IMR-90 (cell line): ENCODE results near the gene PLBD2. TPM values are rescaled to one million over a fixed set of nuclear protein-coding genes. Genes with fewer than 3 reads are reported as not detected.

ENCODE experiments used
- ATAC-seq: fragments of 200-7000 bp; cut with Tn5 transposase; 2 replicates; pipeline ENCODE4 v1.9.1; 2020; ENCODE audit warnings: low read depth, mild to moderate bottlenecking, moderate library complexity
- BruUV-seq: library from RNA; stranded (reverse); fragments of 400-500 nt; replicated peaks from 2 replicates; lab custom pipeline; 2021; lab: Mats Ljungman, UMichigan
- CTCF ChIA-PET: fragments of 300-600 bp; formaldehyde crosslinking; extraction: SDS; loops from one replicate; lab custom pipeline; 2021; ENCODE audit warnings: antibody characterized with exemption; lab: Yijun Ruan, JAX
- POLR2A ChIA-PET: fragments of 300-600 bp; sonication (Branson Sonifier 250); formaldehyde crosslinking; loops from one replicate; lab custom pipeline; 2022; ENCODE audit warnings: antibody characterized with exemption; ENCODE audit not compliant: unreplicated experiment; lab: Charles Lee
- DNase-seq: peaks from one replicate; pipeline ENCODE4 v3.0.0; 2013
- H2AFZ ChIP-seq: replicated peaks from 2 replicates; pipeline ENCODE3; 2013; ENCODE audit warnings: low read length, mild to moderate bottlenecking; ENCODE audit not compliant: poor library complexity
- H2AK5ac ChIP-seq: 2 replicates; pipeline ENCODE4 v1.6.1; 2013; ENCODE audit warnings: low read depth, low read length, inconsistent platforms
- H2AK9ac ChIP-seq: replicated peaks from 2 replicates; pipeline ENCODE3; 2013; ENCODE audit warnings: mild to moderate bottlenecking, low read depth, low read length, moderate library complexity; ENCODE audit not compliant: poor library complexity
- H2BK120ac ChIP-seq: 2 replicates; pipeline ENCODE4 v1.6.1; 2013; ENCODE audit warnings: low read depth, low read length, inconsistent platforms
- H2BK15ac ChIP-seq: 3 replicates; pipeline ENCODE4 v1.6.1; 2013; ENCODE audit warnings: low read depth, low read length, inconsistent platforms
- H2BK20ac ChIP-seq: 2 replicates; pipeline ENCODE4 v1.6.1; 2013; ENCODE audit warnings: low read depth, mild to moderate bottlenecking, inconsistent platforms, low read length, moderate library complexity
- H2BK5ac ChIP-seq: 2 replicates; pipeline ENCODE4 v1.6.1; 2013; ENCODE audit warnings: mild to moderate bottlenecking, low read depth, low read length, inconsistent platforms; ENCODE audit not compliant: poor library complexity, severe bottlenecking
- H3K14ac ChIP-seq: replicated peaks from 2 replicates; pipeline ENCODE4 v1.6.1; 2013; ENCODE audit warnings: low read depth, low read length, inconsistent platforms
- H3K18ac ChIP-seq: 2 replicates; pipeline ENCODE4 v1.6.1; 2013; ENCODE audit warnings: low read depth, low read length, control low read depth
- H3K23ac ChIP-seq: 2 replicates; pipeline ENCODE4 v1.6.1; 2013; ENCODE audit warnings: low read depth, low read length, inconsistent platforms
- H3K27ac ChIP-seq: 2 replicates; pipeline ENCODE4 v1.5.1; 2013; ENCODE audit warnings: mild to moderate bottlenecking, control low read depth, low read length; ENCODE audit not compliant: insufficient read depth
- H3K27me3 ChIP-seq: 2 replicates; pipeline ENCODE4 v1.6.1; 2013; ENCODE audit warnings: low read length; ENCODE audit not compliant: control insufficient read depth, insufficient read depth
- H3K36me3 ChIP-seq: 2 replicates; pipeline ENCODE4 v1.6.1; 2013; ENCODE audit warnings: low read length, mixed read lengths; ENCODE audit not compliant: control insufficient read depth, insufficient read depth
- H3K4ac ChIP-seq: 2 replicates; pipeline ENCODE4 v1.6.1; 2013; ENCODE audit warnings: low read depth, low read length, inconsistent platforms
- H3K4me1 ChIP-seq: 2 replicates; pipeline ENCODE4 v1.6.1; 2013; ENCODE audit warnings: low read length, mixed read lengths; ENCODE audit not compliant: control insufficient read depth, insufficient read depth
- H3K4me2 ChIP-seq: 2 replicates; pipeline ENCODE4 v1.6.1; 2013; ENCODE audit warnings: low read depth, mild to moderate bottlenecking, control low read depth, low read length, moderate library complexity
- H3K4me3 ChIP-seq: 2 replicates; pipeline ENCODE4 v1.5.1; 2013; ENCODE audit warnings: low read depth, mild to moderate bottlenecking, control low read depth, low read length, moderate library complexity; ENCODE audit not compliant: insufficient read depth
- H3K56ac ChIP-seq: 2 replicates; pipeline ENCODE4 v1.6.1; 2013; ENCODE audit warnings: low read length, inconsistent platforms; ENCODE audit not compliant: insufficient read depth; ENCODE audit errors: extremely low read depth
- H3K79me1 ChIP-seq, 2 experiments: 2 replicates each; pipeline ENCODE4 v1.6.1; 2013; ENCODE audit warnings: low read length in 2 of 2, inconsistent platforms in 1 of 2, low read depth in 1 of 2
- H3K9ac ChIP-seq: 2 replicates; pipeline ENCODE4 v1.6.1; 2013; ENCODE audit warnings: low read depth, low read length, control low read depth
- H3K9me1 ChIP-seq: 2 replicates; pipeline ENCODE4 v1.6.1; 2013; ENCODE audit warnings: low read length, inconsistent platforms; ENCODE audit not compliant: insufficient read depth
- H3K9me3 ChIP-seq: 2 replicates; pipeline ENCODE4 v1.6.1; 2013; ENCODE audit warnings: low read length; ENCODE audit not compliant: control insufficient read depth, insufficient read depth
- H4K20me1 ChIP-seq: 2 replicates; pipeline ENCODE4 v1.6.1; 2013; ENCODE audit warnings: low read length, inconsistent platforms; ENCODE audit not compliant: insufficient read depth
- H4K5ac ChIP-seq: 2 replicates; pipeline ENCODE4 v1.6.1; 2013; ENCODE audit warnings: mild to moderate bottlenecking, low read depth, low read length, control low read depth
- H4K8ac ChIP-seq, 2 experiments: 2 replicates each; pipeline ENCODE4 v1.6.1; 2013; ENCODE audit warnings: low read depth in 2 of 2, low read length in 2 of 2, control low read depth in 1 of 2, inconsistent platforms in 1 of 2
- H4K91ac ChIP-seq: 2 replicates; pipeline ENCODE4 v1.6.1; 2013; ENCODE audit warnings: low read depth, low read length, inconsistent platforms; ENCODE audit not compliant: insufficient read depth
- BHLHE40 ChIP-seq: fragments of 150-350 bp; IDR thresholded peaks from 2 replicates; pipeline ENCODE4 v1.6.1; 2016; ENCODE audit warnings: mild to moderate bottlenecking, low read depth, low read length
- CEBPB ChIP-seq: IDR thresholded peaks from 2 replicates; pipeline ENCODE4 v1.6.1; 2012; ENCODE audit warnings: low read depth, low read length, improper control_type of control experiment
- CHD1 ChIP-seq: IDR thresholded peaks from 2 replicates; pipeline ENCODE4 v1.6.1; 2012; ENCODE audit warnings: low read depth, low read length, improper control_type of control experiment
- FOS ChIP-seq: fragments of 150-350 bp; IDR thresholded peaks from 2 replicates; pipeline ENCODE4 v1.6.1; 2016; ENCODE audit warnings: low read depth, low read length
- MAFK ChIP-seq: IDR thresholded peaks from 2 replicates; pipeline ENCODE4 v1.6.1; 2012; ENCODE audit warnings: low read depth, low read length, improper control_type of control experiment
- MAZ ChIP-seq: IDR thresholded peaks from 2 replicates; pipeline ENCODE4 v1.6.1; 2012; ENCODE audit warnings: low read depth, mild to moderate bottlenecking, low read length, improper control_type of control experiment, moderate library complexity, borderline replicate concordance
- MXI1 ChIP-seq: IDR thresholded peaks from 2 replicates; pipeline ENCODE4 v1.6.1; 2012; ENCODE audit warnings: low read depth, mild to moderate bottlenecking, low read length, moderate library complexity, borderline replicate concordance
- NFE2L2 ChIP-seq: fragments of 150-350 bp; IDR thresholded peaks from 2 replicates; pipeline ENCODE4 v1.6.1; 2016; ENCODE audit warnings: low read depth, mild to moderate bottlenecking, low read length
- POLR2A ChIP-seq: IDR thresholded peaks from 2 replicates; pipeline ENCODE4 v1.6.1; 2012; ENCODE audit warnings: mild to moderate bottlenecking, low read depth, low read length
- RAD21 ChIP-seq: IDR thresholded peaks from 2 replicates; pipeline ENCODE4 v1.6.1; 2012; ENCODE audit warnings: low read length, improper control_type of control experiment
- RCOR1 ChIP-seq: IDR thresholded peaks from 2 replicates; pipeline ENCODE4 v1.6.1; 2012; ENCODE audit warnings: mild to moderate bottlenecking, low read length, improper control_type of control experiment; ENCODE audit not compliant: insufficient replicate concordance
- RFX5 ChIP-seq: IDR thresholded peaks from 2 replicates; pipeline ENCODE4 v1.8.0; 2012; ENCODE audit warnings: low read depth, mild to moderate bottlenecking, low read length, moderate library complexity
- SMC3 ChIP-seq: fragments of 150-350 bp; IDR thresholded peaks from 2 replicates; pipeline ENCODE4 v1.6.1; 2016; ENCODE audit warnings: low read depth, mild to moderate bottlenecking, antibody characterized with exemption, low read length, moderate library complexity
- USF2 ChIP-seq: fragments of 150-350 bp; IDR thresholded peaks from 2 replicates; pipeline ENCODE4 v1.6.1; 2017; ENCODE audit warnings: mild to moderate bottlenecking, antibody characterized with exemption, low read length, low read depth
- dilution Hi-C: fragments of 300-500 bp; cut with HindIII; formaldehyde crosslinking; loops from one replicate; pipeline ENCODE4 v1.14.3; 2018; ENCODE audit warnings: low sequenced_read_pairs; ENCODE audit not compliant: unreplicated experiment
- in situ Hi-C: fragments of 300-500 bp; cut with MboI; formaldehyde crosslinking; loops from 3 replicates; pipeline ENCODE4 v1.14.3; 2019; ENCODE audit warnings: low sequenced_read_pairs, inconsistent platforms, mixed read lengths
- intact Hi-C: fragments of 100-400 bp; cut with micrococcal nuclease; formaldehyde crosslinking; loops from 2 replicates; pipeline ENCODE4 v1.10.0; 2022
- polyA plus RNA-seq, 3 experiments: library from polyadenylated mRNA; depleted of rRNA; stranded (reverse); fragments of >200 nt; gene quantifications; 2 replicates each; pipeline ENCODE4 v1.2.3, GENCODE V29; 2012; ENCODE audit warnings: low replicate concordance in 1 of 3
- total RNA-seq: library from RNA; depleted of rRNA; stranded (reverse); fragments of >200 nt; gene quantifications from 2 replicates; pipeline ENCODE4 v1.2.3, GENCODE V29; 2012
- TF ChIP-seq, protein P1 (sequence below): conservative IDR thresholded peaks from 2 replicates; pipeline ENCODE4 v1.5.1; 2012; ENCODE audit warnings: mild to moderate bottlenecking, low read depth, low read length, improper control_type of control experiment
- TF ChIP-seq, protein P2 (sequence below): fragments of 150-350 bp; IDR thresholded peaks from 2 replicates; pipeline ENCODE4 v1.6.1; 2016; ENCODE audit warnings: low read depth, mild to moderate bottlenecking, low read length, moderate library complexity, borderline replicate concordance

The PLBD2 gene
- total and polyA plus RNA-seq, 2 of the 4 experiments (the other 2 are of a cell fraction) = 7.3 to 44.5 TPM

- H2BK5ac ChIP-seq = no peak overlapping the region
- intact Hi-C loops = no loop called here
- no peak overlapping the region for H3K4me2 ChIP-seq
- no peak overlapping the region for H2BK15ac ChIP-seq
- TF ChIP-seq RCOR1 (no peak), NFE2L2 (no peak), MAZ (no peak), POLR2A (no peak), RAD21 (no peak), MXI1 (no peak), BHLHE40 (no peak), USF2 (no peak), CHD1 (no peak), MAFK (no peak), RFX5 (no peak), FOS (no peak), SMC3 (no peak), CEBPB (no peak)
- TF ChIP-seq, protein P1, sequence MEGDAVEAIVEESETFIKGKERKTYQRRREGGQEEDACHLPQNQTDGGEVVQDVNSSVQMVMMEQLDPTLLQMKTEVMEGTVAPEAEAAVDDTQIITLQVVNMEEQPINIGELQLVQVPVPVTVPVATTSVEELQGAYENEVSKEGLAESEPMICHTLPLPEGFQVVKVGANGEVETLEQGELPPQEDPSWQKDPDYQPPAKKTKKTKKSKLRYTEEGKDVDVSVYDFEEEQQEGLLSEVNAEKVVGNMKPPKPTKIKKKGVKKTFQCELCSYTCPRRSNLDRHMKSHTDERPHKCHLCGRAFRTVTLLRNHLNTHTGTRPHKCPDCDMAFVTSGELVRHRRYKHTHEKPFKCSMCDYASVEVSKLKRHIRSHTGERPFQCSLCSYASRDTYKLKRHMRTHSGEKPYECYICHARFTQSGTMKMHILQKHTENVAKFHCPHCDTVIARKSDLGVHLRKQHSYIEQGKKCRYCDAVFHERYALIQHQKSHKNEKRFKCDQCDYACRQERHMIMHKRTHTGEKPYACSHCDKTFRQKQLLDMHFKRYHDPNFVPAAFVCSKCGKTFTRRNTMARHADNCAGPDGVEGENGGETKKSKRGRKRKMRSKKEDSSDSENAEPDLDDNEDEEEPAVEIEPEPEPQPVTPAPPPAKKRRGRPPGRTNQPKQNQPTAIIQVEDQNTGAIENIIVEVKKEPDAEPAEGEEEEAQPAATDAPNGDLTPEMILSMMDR = no peak
- TF ChIP-seq, protein P2, sequence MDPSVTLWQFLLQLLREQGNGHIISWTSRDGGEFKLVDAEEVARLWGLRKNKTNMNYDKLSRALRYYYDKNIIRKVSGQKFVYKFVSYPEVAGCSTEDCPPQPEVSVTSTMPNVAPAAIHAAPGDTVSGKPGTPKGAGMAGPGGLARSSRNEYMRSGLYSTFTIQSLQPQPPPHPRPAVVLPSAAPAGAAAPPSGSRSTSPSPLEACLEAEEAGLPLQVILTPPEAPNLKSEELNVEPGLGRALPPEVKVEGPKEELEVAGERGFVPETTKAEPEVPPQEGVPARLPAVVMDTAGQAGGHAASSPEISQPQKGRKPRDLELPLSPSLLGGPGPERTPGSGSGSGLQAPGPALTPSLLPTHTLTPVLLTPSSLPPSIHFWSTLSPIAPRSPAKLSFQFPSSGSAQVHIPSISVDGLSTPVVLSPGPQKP = no peak
- no peak overlapping the region for H4K5ac ChIP-seq
- H2AK9ac ChIP-seq = no peak overlapping the region
- H3K4ac ChIP-seq = no peak overlapping the region
- no peak overlapping the region for H3K4me3 ChIP-seq
- peaks cover 3% of the 10 kb centered on the region; the same call in 1 of the 2 replicates for H3K9me3 ChIP-seq
- H3K79me1 ChIP-seq = no peaks in the 10 kb centered on the region
- no peak overlapping the region for H2BK120ac ChIP-seq
- H4K8ac ChIP-seq = no peak overlapping the region
- H3K27me3 ChIP-seq = no peaks in the 10 kb centered on the region
- dilution Hi-C loops = no loop called here
- in situ Hi-C loops = no loop called here
- H4K91ac ChIP-seq = no peak overlapping the region
- H2AK5ac ChIP-seq = no peak overlapping the region
- H3K18ac ChIP-seq = no peak overlapping the region
- ChIA-PET CTCF (no interaction called here), POLR2A (no interaction called here)
- no peak overlapping the region for H2AFZ ChIP-seq
- no peak overlapping the region for H3K9ac ChIP-seq
- no peak for ATAC-seq
- no peaks in the 10 kb centered on the region for H3K36me3 ChIP-seq
- no peak overlapping the region for H3K14ac ChIP-seq
- H2BK20ac ChIP-seq = no peak overlapping the region
- H3K27ac ChIP-seq = no peak overlapping the region
- no TSS peak for BruUV-seq
- no peaks in the 10 kb centered on the region for H4K20me1 ChIP-seq
- no peak for DNase-seq
- no peaks in the 10 kb centered on the region for H3K9me1 ChIP-seq
- H3K56ac ChIP-seq = no peak overlapping the region
- H3K4me1 ChIP-seq = no peaks in the 10 kb centered on the region
- no peak overlapping the region for H3K23ac ChIP-seq
Measured at GRCh38 chr12:113432986-113433385, 74.6 kb downstream of the PLBD2 start.
